OCI-LY3 (cell line): Measurements from ENCODE around the gene MAPKAP1.

Experiments
- EZH2phosphoT487 ChIP-seq: fragments of 200-600 bp; shearing (Covaris generic); IDR thresholded peaks from 2 replicates; pipeline ENCODE4 v1.6.1; 2018; ENCODE audit warnings: antibody characterized with exemption, mixed run types, low read depth
- TF ChIP-seq, protein P1 (sequence below): fragments of 200-600, 300-600 bp; sonication (generic); IDR thresholded peaks from 2 replicates; pipeline ENCODE4 v1.5.1; 2014; ENCODE audit warnings: antibody characterized with exemption, low read length, low read depth

DNA sequence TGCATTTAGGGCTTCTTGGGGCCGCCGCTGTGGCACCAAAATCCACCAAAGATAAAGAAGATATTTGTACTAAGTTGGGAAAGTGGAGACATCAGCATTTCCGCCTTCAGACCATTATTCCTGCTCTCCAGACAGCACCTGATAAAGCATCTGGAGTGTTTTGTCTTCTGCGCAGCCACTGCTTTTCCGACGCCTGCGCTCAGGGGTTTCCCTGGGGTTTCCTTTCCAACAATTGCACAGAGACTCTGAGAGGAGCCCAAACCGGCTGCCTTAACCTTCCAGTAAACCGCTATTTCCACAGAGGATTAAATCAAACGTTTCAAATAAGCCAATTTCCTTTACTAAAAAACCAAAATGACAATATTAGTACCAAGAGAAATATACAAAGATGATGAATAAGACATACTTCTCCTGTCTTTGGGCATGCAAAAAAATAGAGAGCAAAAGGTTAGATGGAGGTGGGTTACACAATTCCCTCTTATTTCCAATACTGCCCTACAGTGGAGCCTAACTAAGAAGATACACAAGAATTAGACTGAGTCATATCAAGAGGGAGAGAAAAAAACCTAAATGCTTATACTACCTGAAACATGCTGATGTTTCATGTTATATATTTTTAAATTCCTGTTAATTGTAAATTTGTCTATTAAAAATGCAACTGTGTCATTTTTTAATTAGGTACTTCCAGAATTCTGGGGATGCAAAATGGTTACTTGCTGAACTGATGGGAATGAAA, 98.4 kb downstream of the MAPKAP1 start:
- TF ChIP-seq, protein P1, sequence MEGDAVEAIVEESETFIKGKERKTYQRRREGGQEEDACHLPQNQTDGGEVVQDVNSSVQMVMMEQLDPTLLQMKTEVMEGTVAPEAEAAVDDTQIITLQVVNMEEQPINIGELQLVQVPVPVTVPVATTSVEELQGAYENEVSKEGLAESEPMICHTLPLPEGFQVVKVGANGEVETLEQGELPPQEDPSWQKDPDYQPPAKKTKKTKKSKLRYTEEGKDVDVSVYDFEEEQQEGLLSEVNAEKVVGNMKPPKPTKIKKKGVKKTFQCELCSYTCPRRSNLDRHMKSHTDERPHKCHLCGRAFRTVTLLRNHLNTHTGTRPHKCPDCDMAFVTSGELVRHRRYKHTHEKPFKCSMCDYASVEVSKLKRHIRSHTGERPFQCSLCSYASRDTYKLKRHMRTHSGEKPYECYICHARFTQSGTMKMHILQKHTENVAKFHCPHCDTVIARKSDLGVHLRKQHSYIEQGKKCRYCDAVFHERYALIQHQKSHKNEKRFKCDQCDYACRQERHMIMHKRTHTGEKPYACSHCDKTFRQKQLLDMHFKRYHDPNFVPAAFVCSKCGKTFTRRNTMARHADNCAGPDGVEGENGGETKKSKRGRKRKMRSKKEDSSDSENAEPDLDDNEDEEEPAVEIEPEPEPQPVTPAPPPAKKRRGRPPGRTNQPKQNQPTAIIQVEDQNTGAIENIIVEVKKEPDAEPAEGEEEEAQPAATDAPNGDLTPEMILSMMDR, result no peak
- no peak for TF ChIP-seq EZH2phosphoT487
